ENCODE measurements around the gene FHL5. TPM values are rescaled to one million over a fixed set of nuclear protein-coding genes. Genes with fewer than 3 reads are reported as not detected.

Gene FHL5, protein sequence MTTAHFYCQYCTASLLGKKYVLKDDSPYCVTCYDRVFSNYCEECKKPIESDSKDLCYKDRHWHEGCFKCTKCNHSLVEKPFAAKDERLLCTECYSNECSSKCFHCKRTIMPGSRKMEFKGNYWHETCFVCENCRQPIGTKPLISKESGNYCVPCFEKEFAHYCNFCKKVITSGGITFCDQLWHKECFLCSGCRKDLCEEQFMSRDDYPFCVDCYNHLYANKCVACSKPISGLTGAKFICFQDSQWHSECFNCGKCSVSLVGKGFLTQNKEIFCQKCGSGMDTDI
- not detected in 2 replicates for total RNA-seq

DNA sequence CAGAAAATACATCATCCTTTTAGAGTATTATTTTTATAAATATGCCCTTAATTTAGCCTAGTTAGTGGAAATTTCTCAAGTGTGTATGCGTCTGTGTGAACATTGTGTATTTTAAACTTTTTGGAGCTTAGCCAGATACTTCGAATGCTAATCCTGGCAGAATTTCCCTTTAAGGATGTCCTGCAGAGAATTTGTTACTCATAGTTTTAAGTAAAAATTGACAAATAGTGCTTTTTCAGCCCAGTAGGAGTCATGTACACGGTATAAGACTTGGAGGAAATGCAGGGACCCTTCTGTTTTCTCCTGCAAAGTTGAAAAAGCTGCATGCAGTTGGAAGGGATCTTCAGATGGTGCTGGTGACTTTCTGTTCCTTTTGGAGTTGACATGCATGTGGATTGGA, at the start of gene FHL5:
Gene FHL5, plus strand, starts transcription at position 243 of the 400 bp plus-strand sequence. CDS start 40,486 bp downstream, outside the sequence.

DNA sequence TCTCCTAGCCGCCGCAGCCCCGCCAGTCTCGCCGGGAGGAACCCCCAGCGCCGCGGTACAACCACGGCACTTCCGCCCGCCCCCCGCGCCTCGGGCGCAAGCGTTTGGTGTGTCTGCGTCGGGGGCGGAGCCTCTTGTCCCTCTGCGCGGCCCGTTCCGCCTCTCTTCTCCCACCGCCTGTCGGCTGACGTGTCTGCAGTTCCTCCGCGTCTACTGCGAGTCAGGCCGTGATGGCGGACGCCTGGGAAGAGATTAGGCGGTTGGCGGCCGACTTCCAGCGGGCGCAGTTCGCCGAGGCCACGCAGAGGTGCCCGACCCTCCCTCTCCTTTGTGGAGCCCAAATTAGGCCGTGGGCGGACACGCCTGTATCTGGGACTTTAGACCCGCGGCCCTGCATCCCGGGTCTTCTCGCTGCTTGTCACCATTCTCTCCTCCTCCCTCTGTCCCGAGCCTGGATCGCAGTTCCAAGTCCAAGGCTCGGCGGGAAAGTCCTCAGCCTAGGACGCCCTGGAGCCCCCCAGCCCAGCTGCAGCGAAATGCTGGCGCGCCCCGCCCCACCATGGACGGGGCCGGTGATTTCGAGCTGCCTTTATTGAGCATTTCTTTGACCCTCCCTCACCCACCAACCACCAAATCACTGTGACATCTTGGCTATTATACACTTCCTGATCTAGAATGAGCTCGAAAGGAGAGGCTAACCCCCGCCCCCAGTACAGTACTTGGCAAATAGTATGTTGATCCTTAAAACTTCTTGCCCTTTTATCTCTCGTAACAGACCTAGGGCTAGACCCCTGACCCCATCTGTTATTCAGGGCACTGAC, 41.1 kb upstream of the FHL5 start, which contains the start of gene UFL1:
Gene UFL1, plus strand, starts transcription at position 163 of the 821 bp plus-strand sequence. Its CDS starts 68 bp downstream, at position 231.

Small RNAs within 50 kb of the gene (small RNA-seq; reads per million reads assigned to genes)
- not detected for gene RNU4-70P (ENCODE audit: low replicate concordance)

Other genes with a start within 250 kb of the FHL5 start
- gene UFL1, start 41.3 kb upstream of the FHL5 start, total RNA-seq: 30.8 and 32.0 TPM in 2 replicates